Fibroblast of pulmonary artery (primary cell): Measurements from ENCODE around the gene RAMP3.

Source experiments
- DNase-seq: peaks from one replicate; pipeline ENCODE4 v3.0.0-alpha.2; 2010; ENCODE audit warnings: low read depth
- H3K4me3 ChIP-seq: replicated peaks from 2 replicates; pipeline ENCODE4 v1.5.1; 2011; ENCODE audit warnings: low read depth, mild to moderate bottlenecking, control low read depth, low read length, moderate library complexity
- CTCF ChIP-seq: IDR thresholded peaks from 2 replicates; pipeline ENCODE4 v1.5.1; 2011; ENCODE audit warnings: mild to moderate bottlenecking, control low read depth, low read length, inconsistent platforms; ENCODE audit errors: missing control alignments

The RAMP3 gene

GRCh38 chr7:45143616-45144015 lies 14.0 kb upstream of the RAMP3 start:
- no peak for DNase-seq
- no peak for TF ChIP-seq CTCF
- H3K4me3 ChIP-seq, result no peak overlapping the region

GRCh38 chr7:45145881-45146280 lies 11.7 kb upstream of the RAMP3 start:
- no peak for TF ChIP-seq CTCF
- no peak overlapping the region for H3K4me3 ChIP-seq
- no peak for DNase-seq

- no peak for TF ChIP-seq CTCF
- DNase-seq, result no peak
- H3K4me3 ChIP-seq, result no peak overlapping the region
These were observed 10.8 kb upstream of the RAMP3 start for GRCh38 chr7:45146531-45147379.

- no peak for TF ChIP-seq CTCF
- no peak overlapping the region for H3K4me3 ChIP-seq
- no peak for DNase-seq
These were observed 9.5 kb upstream of the RAMP3 start for GRCh38 chr7:45147858-45148652.

GRCh38 chr7:45148653-45148973 lies 9.0 kb upstream of the RAMP3 start:
- H3K4me3 ChIP-seq, result no peak overlapping the region
- DNase-seq, result no peak
- TF ChIP-seq CTCF, result no peak

GRCh38 chr7:45149606-45150005 lies 8.0 kb upstream of the RAMP3 start:
- H3K4me3 ChIP-seq, result no peak overlapping the region
- no peak for TF ChIP-seq CTCF
- no peak for DNase-seq
